Measurements from ENCODE around the gene COL27A1.

COL27A1 gene

GRCh38 chr9:114205171-114206015 lies 50.1 kb downstream of the COL27A1 start:
- no peak overlapping the region for H3K18ac ChIP-seq (ENCODE audit: low read length)
- no peak for DNase-seq

GRCh38 chr9:114206221-114206789 lies 51.0 kb downstream of the COL27A1 start:
- WGBS (ENCODE audit: extremely low coverage, insufficient coverage, insufficient read length): no CpG with 5 or more reads among the region's 5 CpGs
- Histone ChIP-seq H3K27me3 (ENCODE audit: insufficient read depth, low read length) (no peaks in the 10 kb centered on the region), H4K8ac (ENCODE audit: low read depth, low read length) (no peak overlapping the region), H2AK5ac (ENCODE audit: low read length) (peak overlapping the region; percentile 11), H4K91ac (ENCODE audit: low read depth, low read length) (no peak overlapping the region), H2BK120ac (ENCODE audit: insufficient read depth, low read length, poor library complexity) (no peak overlapping the region), H3K18ac (ENCODE audit: low read length) (no peak overlapping the region), H3K23ac (ENCODE audit: low read length) (no peak overlapping the region), H2BK5ac (ENCODE audit: low read depth, low read length, poor library complexity) (no peak overlapping the region), H3K79me1 (ENCODE audit: low read length) (no peaks in the 10 kb centered on the region), H3K14ac (ENCODE audit: low read length) (no peak overlapping the region), H3K4ac (ENCODE audit: low read depth, low read length) (no peak overlapping the region), H4K12ac (ENCODE audit: low read depth, low read length) (no peak overlapping the region), H3K9me3 (ENCODE audit: insufficient read depth, low read depth, low read length) (peaks cover 2% of the 10 kb centered on the region), H3K4me3 (ENCODE audit: low read depth, low read length) (no peak overlapping the region), H3K9ac (ENCODE audit: low read length) (no peak overlapping the region), H3K4me2 (ENCODE audit: low read length) (no peak overlapping the region), H2AFZ (ENCODE audit: insufficient read depth, low read length, poor library complexity) (no peak overlapping the region), H3K79me2 (ENCODE audit: control insufficient read depth, insufficient read depth, low read length, poor library complexity) (no peaks in the 10 kb centered on the region), H3K4me1 (ENCODE audit: control insufficient read depth in 1 of 2, insufficient read depth in 2 of 2, low read length in 2 of 2) (peaks cover 16 to 22% of the 10 kb centered on the region in 2 experiments), H2BK12ac (ENCODE audit: low read length) (no peak overlapping the region), H3K27ac (ENCODE audit: low read depth, low read length) (no peak overlapping the region), H3K36me3 (ENCODE audit: control insufficient read depth in 1 of 2, insufficient read depth in 2 of 2, low read length in 2 of 2) (peaks cover 49 to 52% of the 10 kb centered on the region in 2 experiments)
- no peak for DNase-seq

More at GRCh38 chr9:114205171-114206015, 50.1 kb downstream of the COL27A1 start:
- Histone ChIP-seq H2AK5ac (ENCODE audit: low read length) (no peak overlapping the region), H2BK120ac (ENCODE audit: insufficient read depth, low read length, poor library complexity) (no peak overlapping the region), H3K79me1 (ENCODE audit: low read length) (no peaks in the 10 kb centered on the region), H3K4me3 (ENCODE audit: low read depth, low read length) (no peak overlapping the region), H3K79me2 (ENCODE audit: control insufficient read depth, insufficient read depth, low read length, poor library complexity) (no peaks in the 10 kb centered on the region), H3K27ac (ENCODE audit: low read depth, low read length) (no peak overlapping the region), H4K12ac (ENCODE audit: low read depth, low read length) (no peak overlapping the region), H3K9me3 (ENCODE audit: insufficient read depth, low read depth, low read length) (peaks cover 2% of the 10 kb centered on the region), H3K4me1 (ENCODE audit: control insufficient read depth in 1 of 2, insufficient read depth in 2 of 2, low read length in 2 of 2) (peaks cover 16 to 22% of the 10 kb centered on the region in 2 experiments), H3K4me2 (ENCODE audit: low read length) (peak overlapping the region; percentile 14), H2AFZ (ENCODE audit: insufficient read depth, low read length, poor library complexity) (no peak overlapping the region), H2BK12ac (ENCODE audit: low read length) (no peak overlapping the region), H3K4ac (ENCODE audit: low read depth, low read length) (no peak overlapping the region), H3K36me3 (ENCODE audit: control insufficient read depth in 1 of 2, insufficient read depth in 2 of 2, low read length in 2 of 2) (peaks cover 48 to 49% of the 10 kb centered on the region in 2 experiments), H3K27me3 (ENCODE audit: insufficient read depth, low read length) (no peaks in the 10 kb centered on the region), H3K14ac (ENCODE audit: low read length) (no peak overlapping the region), H3K23ac (ENCODE audit: low read length) (no peak overlapping the region), H2BK5ac (ENCODE audit: low read depth, low read length, poor library complexity) (no peak overlapping the region), H3K9ac (ENCODE audit: low read length) (no peak overlapping the region), H4K8ac (ENCODE audit: low read depth, low read length) (no peak overlapping the region), H4K91ac (ENCODE audit: low read depth, low read length) (no peak overlapping the region)
- no CpG with 5 or more reads among the region's 10 CpGs for WGBS (ENCODE audit: extremely low coverage, insufficient coverage, insufficient read length)

- WGBS (ENCODE audit: extremely low coverage, insufficient coverage, insufficient read length): no CpG with 5 or more reads among the region's 9 CpGs
- Histone ChIP-seq H4K12ac (ENCODE audit: low read depth, low read length) (no peak overlapping the region), H3K9me3 (ENCODE audit: insufficient read depth, low read depth, low read length) (peaks cover 2% of the 10 kb centered on the region)
These were observed 51.9 kb downstream of the COL27A1 start for GRCh38 chr9:114207034-114207810.

GRCh38 chr9:114207845-114208244 lies 52.5 kb downstream of the COL27A1 start:
- no peak overlapping the region for H3K14ac ChIP-seq (ENCODE audit: low read length)
- no peak overlapping the region for H2BK12ac ChIP-seq (ENCODE audit: low read length)
- H4K12ac ChIP-seq (ENCODE audit: low read depth, low read length): no peak overlapping the region
- no peak overlapping the region for H2BK120ac ChIP-seq (ENCODE audit: insufficient read depth, low read length, poor library complexity)
- peaks cover 16 to 22% of the 10 kb centered on the region in 2 experiments for H3K4me1 ChIP-seq (ENCODE audit: control insufficient read depth in 1 of 2, insufficient read depth in 2 of 2, low read length in 2 of 2)
- no peak overlapping the region for H2AK5ac ChIP-seq (ENCODE audit: low read length)
- H2BK5ac ChIP-seq (ENCODE audit: low read depth, low read length, poor library complexity): no peak overlapping the region
- no peaks in the 10 kb centered on the region for H3K27me3 ChIP-seq (ENCODE audit: insufficient read depth, low read length)
- peaks cover 51 to 53% of the 10 kb centered on the region in 2 experiments for H3K36me3 ChIP-seq (ENCODE audit: control insufficient read depth in 1 of 2, insufficient read depth in 2 of 2, low read length in 2 of 2)
- H4K91ac ChIP-seq (ENCODE audit: low read depth, low read length): no peak overlapping the region
- no peak overlapping the region for H3K9ac ChIP-seq (ENCODE audit: low read length)
- H3K27ac ChIP-seq (ENCODE audit: low read depth, low read length): no peak overlapping the region
- no peak overlapping the region for H2AFZ ChIP-seq (ENCODE audit: insufficient read depth, low read length, poor library complexity)
- H3K9me3 ChIP-seq (ENCODE audit: insufficient read depth, low read depth, low read length): peaks cover 2% of the 10 kb centered on the region
- no peak overlapping the region for H3K18ac ChIP-seq (ENCODE audit: low read length)
- H3K23ac ChIP-seq (ENCODE audit: low read length): no peak overlapping the region
- H3K4ac ChIP-seq (ENCODE audit: low read depth, low read length): no peak overlapping the region
- peak; percentile 93 to 95 for DNase-seq
- H3K79me2 ChIP-seq (ENCODE audit: control insufficient read depth, insufficient read depth, low read length, poor library complexity): no peaks in the 10 kb centered on the region
- H3K79me1 ChIP-seq (ENCODE audit: low read length): no peaks in the 10 kb centered on the region
- H3K4me3 ChIP-seq (ENCODE audit: low read depth, low read length): no peak overlapping the region
- no CpG with 5 or more reads among the region's 6 CpGs for WGBS (ENCODE audit: extremely low coverage, insufficient coverage, insufficient read length)
- no peak overlapping the region for H3K4me2 ChIP-seq (ENCODE audit: low read length)
- no peak overlapping the region for H4K8ac ChIP-seq (ENCODE audit: low read depth, low read length)

More at GRCh38 chr9:114207034-114207810, 51.9 kb downstream of the COL27A1 start:
- Histone ChIP-seq H3K4ac (ENCODE audit: low read depth, low read length) (no peak overlapping the region), H3K18ac (ENCODE audit: low read length) (no peak overlapping the region), H4K8ac (ENCODE audit: low read depth, low read length) (no peak overlapping the region), H3K23ac (ENCODE audit: low read length) (no peak overlapping the region), H3K79me2 (ENCODE audit: control insufficient read depth, insufficient read depth, low read length, poor library complexity) (no peaks in the 10 kb centered on the region), H3K27ac (ENCODE audit: low read depth, low read length) (no peak overlapping the region), H3K4me1 (ENCODE audit: control insufficient read depth in 1 of 2, insufficient read depth in 2 of 2, low read length in 2 of 2) (peaks cover 16 to 22% of the 10 kb centered on the region in 2 experiments), H2BK120ac (ENCODE audit: insufficient read depth, low read length, poor library complexity) (no peak overlapping the region), H3K27me3 (ENCODE audit: insufficient read depth, low read length) (no peaks in the 10 kb centered on the region), H3K14ac (ENCODE audit: low read length) (no peak overlapping the region), H2AFZ (ENCODE audit: insufficient read depth, low read length, poor library complexity) (no peak overlapping the region), H3K9ac (ENCODE audit: low read length) (no peak overlapping the region), H3K4me3 (ENCODE audit: low read depth, low read length) (no peak overlapping the region), H4K91ac (ENCODE audit: low read depth, low read length) (no peak overlapping the region), H2BK5ac (ENCODE audit: low read depth, low read length, poor library complexity) (no peak overlapping the region), H3K79me1 (ENCODE audit: low read length) (no peaks in the 10 kb centered on the region), H2BK12ac (ENCODE audit: low read length) (no peak overlapping the region), H3K4me2 (ENCODE audit: low read length) (no peak overlapping the region), H3K36me3 (ENCODE audit: control insufficient read depth in 1 of 2, insufficient read depth in 2 of 2, low read length in 2 of 2) (peaks cover 52 to 53% of the 10 kb centered on the region in 2 experiments), H2AK5ac (ENCODE audit: low read length) (no peak overlapping the region)
- DNase-seq: peak in 1 of 2 donors; percentile 58

Data from trophoblast cell (in vitro differentiated cells and primary cell).